ENCODE measurements around the gene SLC22A23.
A peak's percentile ranks its signal among the peaks of the same experiment; 100 is the strongest.

SLC22A23 gene

GRCh38 chr6:3227363-3228045 lies 229.3 kb downstream of the SLC22A23 start, which contains the start of gene TUBB2B:
Gene TUBB2B, minus strand, starts transcription at chr6:3227653. Its CDS starts 110 bp downstream, at chr6:3227543.
- ChIA-PET CTCF (interaction anchor here (1.0 kb wide), 1 partner anchor 24 kb away, joined by 3 read pairs; no protein-coding TSS in a partner anchor), POLR2A (no interaction called here)
- TF ChIP-seq CTCF (IDR thresholded peaks at IDR 0.05; ENCODE audit: insufficient read depth, low read length, missing control alignments): no peak
- H3K4me3 ChIP-seq (ENCODE audit: low read depth, low read length): peak within 1 kb of the TSS; percentile 52
- DNase-seq (ENCODE audit: low read depth, low spot score): no peak

DNA sequence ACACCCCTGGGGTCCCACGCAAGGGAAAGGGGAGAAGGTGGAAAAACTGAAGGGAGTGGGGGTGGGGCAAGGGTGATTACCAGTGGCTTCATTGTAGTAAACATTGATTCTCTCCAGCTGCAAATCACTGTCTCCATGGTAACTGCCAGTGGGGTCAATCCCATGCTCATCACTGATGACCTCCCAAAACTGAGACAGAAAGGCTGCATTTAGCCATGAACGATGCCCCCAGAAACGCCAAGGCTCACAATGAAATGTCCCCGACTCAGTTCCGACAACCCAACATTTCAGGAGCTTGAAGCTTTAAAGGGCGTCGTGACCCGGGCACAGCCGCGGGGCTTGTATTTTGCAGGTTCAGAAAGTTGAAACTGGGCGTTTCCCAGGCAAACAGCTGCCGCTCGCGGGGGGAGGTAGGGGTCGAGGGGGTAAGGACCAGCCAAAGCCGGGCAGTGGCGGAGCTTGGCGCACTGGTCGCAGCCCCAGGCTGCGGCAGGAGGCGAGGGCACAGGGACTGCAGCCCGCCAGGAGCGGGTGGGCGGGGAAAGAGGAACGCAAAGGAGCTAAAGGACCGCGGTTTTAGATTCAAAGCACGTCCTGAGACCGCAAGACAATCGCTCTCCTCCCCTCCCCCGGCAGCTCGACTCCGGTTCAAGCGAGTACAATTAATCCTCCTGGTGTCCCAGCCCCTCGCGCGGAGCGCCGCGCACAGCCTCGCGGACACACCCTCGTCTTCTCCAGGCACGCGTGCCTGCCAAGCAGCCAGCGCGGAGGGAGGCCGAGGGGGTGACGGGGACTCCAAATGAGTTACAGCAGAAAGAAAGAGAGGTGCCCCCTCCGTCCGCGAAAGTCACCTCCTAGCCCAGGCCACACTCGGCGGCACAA lies 230.1 kb downstream of the SLC22A23 start:
- DNase-seq (ENCODE audit: low read depth, low spot score): no peak
- CTCF ChIA-PET: interaction anchor here (1.0 kb wide), 1 partner anchor 25 kb away, joined by 3 read pairs; no protein-coding TSS in a partner anchor
- POLR2A ChIA-PET: interaction anchor here (1.0 kb wide), 1 partner anchor 20 kb away, joined by 3 read pairs; no protein-coding TSS in a partner anchor
- no peak for TF ChIP-seq CTCF (IDR thresholded peaks at IDR 0.05; ENCODE audit: insufficient read depth, low read length, missing control alignments)
- H3K4me3 ChIP-seq (ENCODE audit: low read depth, low read length): peak overlapping the region; percentile 52

DNA sequence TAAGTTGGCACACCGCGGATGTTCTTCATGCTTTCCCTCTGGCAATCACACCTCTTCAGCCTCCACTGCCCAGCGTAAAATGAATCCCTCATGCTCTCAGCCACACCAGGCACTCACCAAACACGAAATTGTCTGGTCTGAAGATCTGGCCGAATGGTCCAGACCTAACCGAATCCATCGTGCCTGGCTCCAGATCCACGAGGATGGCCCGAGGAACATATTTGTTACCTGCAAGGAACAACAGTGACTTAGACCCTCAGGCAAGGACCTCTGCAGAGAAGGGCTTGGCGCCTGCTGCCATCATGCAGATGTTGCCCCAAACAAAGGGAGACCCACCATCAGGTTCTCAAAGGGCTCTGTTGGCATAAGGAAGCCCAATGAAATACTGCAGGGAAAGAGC lies 230.8 kb downstream of the SLC22A23 start:
- H3K4me3 ChIP-seq (ENCODE audit: low read depth, low read length): no peak overlapping the region
- DNase-seq (ENCODE audit: low read depth, low spot score): no peak
- CTCF ChIA-PET: interaction anchor here (1.0 kb wide), 1 partner anchor 26 kb away, joined by 3 read pairs; no protein-coding TSS in a partner anchor
- no peak for TF ChIP-seq CTCF (IDR thresholded peaks at IDR 0.05; ENCODE audit: insufficient read depth, low read length, missing control alignments)
- POLR2A ChIA-PET: interaction anchor here (1.0 kb wide), 1 partner anchor 21 kb away, joined by 3 read pairs; no protein-coding TSS in a partner anchor

DNA sequence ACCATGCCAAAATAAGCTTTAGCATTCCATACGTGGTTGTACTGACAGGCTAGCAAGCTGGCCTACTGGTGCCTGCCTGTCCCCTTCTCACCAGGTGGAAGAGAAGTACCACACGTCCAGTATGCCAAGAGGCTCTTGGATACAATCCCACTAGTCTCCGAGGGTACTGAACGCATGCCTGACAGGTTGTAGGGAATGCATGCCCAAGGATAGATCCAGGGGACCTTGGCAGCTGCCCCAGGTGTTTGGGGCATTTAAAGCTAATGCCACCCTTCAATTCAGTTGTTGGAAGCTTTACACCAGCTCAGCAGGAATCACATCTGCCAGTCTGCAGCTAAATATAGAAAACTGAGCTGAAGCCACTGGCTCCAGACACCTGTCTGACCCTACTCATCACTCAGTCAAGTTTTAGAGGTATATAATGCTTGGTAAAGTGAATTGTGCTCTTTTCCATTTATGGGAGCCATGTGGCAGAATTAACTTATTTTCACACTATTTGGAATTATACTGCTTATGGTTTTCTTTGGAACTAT lies 234.3 kb downstream of the SLC22A23 start:
- TF ChIP-seq CTCF (IDR thresholded peaks at IDR 0.05; ENCODE audit: insufficient read depth, low read length, missing control alignments): no peak
- H3K4me3 ChIP-seq (ENCODE audit: low read depth, low read length): no peak overlapping the region
- ChIA-PET CTCF (interaction anchor here (1.6 kb wide), 1 partner anchor 29 kb away, joined by 3 read pairs; no protein-coding TSS in a partner anchor), POLR2A (no interaction called here)
- no peak for DNase-seq (ENCODE audit: low read depth, low spot score)

DNA sequence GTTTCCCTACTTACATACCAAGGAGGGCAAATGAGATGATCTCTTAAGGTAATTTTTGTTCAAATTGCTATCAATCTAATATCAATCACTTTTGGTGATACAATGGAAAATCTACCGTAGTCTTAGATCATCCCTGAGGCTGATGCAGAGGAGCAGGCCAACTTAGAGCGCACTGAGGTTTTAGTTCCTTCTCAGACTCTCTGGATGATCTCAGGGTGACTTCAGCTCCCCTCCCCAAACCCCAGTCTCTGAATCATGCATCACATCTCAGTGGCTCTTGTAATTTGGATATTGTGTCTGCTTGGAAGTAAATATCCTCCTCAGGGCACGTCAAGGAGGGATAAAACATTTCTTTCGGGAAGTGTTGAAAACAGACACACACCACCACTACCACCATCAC lies 235.3 kb downstream of the SLC22A23 start:
- CTCF ChIA-PET: no interaction called here
- no peak for DNase-seq (ENCODE audit: low read depth, low spot score)
- no peak overlapping the region for H3K4me3 ChIP-seq (ENCODE audit: low read depth, low read length)
- TF ChIP-seq CTCF (IDR thresholded peaks at IDR 0.05; ENCODE audit: insufficient read depth, low read length, missing control alignments): no peak
- POLR2A ChIA-PET: no interaction called here

- DNase-seq (ENCODE audit: low read depth, low spot score): no peak
- ChIA-PET CTCF (no interaction called here), POLR2A (no interaction called here)
- TF ChIP-seq CTCF (IDR thresholded peaks at IDR 0.05; ENCODE audit: insufficient read depth, low read length, missing control alignments): no peak
- no peak overlapping the region for H3K4me3 ChIP-seq (ENCODE audit: low read depth, low read length)
Observed at GRCh38 chr6:3220366-3220765, 236.5 kb downstream of the SLC22A23 start.
